GM18511 (cell line): ENCODE results near the gene SMAD7.

ENCODE experiments used
- ATAC-seq: cut with Tn5 transposase; IDR thresholded peaks from one replicate; pipeline ENCODE4 v1.9.1; 2021; ENCODE audit warnings: mild to moderate bottlenecking, moderate library complexity; ENCODE audit not compliant: unreplicated experiment

The SMAD7 gene

DNA sequence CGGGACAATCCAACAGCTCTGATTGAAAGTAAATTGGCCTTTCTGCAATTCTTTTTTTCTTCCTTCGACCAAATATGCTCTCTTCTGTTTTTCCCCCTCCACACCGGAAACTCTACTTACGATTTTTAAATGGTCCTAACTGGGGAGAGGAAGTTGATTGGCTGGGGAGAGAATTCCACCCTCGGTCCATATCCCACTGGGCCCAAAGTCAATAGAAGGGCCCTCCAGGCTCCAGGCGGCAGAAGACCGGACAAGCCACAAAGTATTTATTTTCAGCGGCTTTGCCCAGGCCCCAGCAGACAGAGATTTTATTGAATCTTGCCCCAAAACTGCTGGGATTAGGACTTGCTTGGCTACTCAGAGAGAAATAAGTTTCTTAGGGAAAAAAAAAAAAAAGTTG, 37.1 kb upstream of the SMAD7 start:
- ATAC-seq = no peak

DNA sequence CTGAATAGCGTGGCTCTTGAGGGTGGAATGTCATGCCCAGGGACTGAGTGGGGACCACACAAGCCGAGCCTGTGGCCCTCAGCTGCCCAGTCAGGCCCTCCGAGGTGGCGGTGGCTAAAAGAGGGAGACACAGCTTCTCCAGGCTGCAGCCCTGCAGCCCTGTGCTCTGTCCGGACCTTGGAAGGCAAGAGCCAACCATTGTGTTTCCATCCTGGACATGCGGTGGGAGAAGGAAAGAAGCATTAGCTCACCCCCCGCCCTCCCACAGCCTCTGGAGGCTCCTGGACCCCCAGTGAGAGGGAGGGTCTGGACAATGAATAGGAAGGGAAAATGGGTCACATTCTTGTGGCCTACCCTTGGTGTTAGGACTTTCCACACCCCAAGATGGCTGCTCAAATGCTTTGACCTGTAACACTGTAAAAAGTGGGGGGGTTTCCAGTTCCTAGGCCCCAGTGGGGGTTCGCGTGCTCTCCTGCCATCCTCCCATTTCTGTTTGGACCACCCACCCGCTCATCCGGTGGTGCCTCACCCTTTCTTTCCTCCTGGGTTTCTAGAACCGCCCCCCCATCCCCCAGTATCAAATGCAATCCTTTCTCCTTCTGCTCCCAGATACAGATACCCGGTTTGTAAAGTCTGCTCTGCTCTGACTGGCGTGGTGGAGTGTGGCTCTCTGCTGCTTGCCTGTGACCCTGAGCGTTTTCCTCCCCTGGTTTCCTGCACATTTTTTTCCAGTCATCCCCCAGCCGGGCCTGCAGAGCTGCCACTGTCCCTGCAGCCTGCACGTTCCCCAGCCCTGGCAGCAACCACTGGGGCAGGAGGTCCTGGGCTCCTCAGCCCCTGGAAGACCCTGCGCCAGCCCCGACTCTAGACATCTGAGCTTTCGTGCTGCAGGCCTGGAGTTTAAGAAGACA, 36.3 kb upstream of the SMAD7 start:
- ATAC-seq = no peak

DNA sequence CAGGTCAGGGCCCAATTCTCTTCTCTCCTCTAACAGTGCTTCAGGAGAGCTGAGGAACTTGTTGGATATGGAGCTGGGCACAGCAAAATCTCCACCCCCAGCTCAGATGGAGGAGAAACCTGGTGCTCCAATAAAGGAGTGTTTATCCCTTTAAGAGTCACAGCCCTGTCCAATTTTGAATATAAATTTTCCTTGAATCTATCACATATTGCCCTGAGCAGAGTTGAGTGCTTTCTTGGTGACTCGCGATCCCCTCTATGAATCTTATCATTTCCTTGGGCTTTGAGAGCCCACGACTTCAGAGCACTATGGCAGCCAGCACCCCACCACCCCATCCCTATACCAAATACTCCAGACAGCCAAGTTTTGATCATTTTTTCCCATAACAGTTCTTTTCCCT, 34.4 kb upstream of the SMAD7 start:
- ATAC-seq = no peak

DNA sequence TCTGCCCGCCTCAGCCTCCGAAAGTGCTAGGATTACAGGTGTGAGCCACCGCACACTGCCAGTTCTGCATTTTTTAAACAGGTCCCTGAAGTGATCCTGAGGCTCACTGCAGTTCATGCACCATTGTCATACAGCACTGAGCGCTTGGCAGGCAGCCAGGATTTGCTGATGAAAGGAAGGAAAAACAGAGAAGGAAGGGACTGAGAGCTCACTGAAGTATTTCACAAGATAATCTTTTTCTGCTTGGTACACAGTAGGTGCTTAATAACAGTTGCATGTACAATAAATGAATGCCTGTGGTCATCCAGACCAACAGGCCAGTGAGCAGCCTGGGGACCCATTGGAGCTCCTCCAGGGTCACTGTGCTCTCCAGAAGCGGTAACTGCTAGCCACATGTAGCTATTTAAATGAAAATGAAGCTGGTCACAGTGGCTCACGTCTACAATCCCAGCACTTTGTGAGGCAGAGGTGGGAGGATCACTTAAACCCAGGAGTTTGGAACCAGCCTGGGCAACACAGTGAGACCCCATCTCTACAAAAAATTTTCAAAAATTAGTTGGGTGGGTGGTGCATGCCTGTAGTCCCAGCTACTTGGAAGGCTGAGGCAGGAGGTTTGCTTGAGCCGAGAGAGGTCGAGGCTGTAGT, 33.1 kb upstream of the SMAD7 start:
- ATAC-seq = no peak

DNA sequence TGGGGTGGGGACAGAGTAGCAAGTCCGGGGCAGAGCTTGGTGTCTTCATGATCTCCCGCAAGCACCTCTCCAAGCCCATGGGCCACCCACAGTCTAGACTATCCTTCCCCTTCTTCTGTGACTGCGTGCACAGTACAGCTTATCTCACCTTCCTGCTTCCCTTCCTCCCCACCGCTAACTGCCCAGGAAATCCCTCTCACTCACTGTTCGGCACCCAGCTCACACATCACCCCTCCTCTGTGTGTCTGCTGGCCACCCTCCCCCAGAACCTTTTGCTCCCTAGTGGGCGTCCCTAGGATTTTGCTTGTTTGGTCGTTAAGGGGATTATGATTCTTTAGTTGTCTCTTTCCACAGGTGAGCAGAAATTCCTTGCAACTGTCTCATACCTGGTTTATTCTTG, 31.5 kb upstream of the SMAD7 start:
- no peak for ATAC-seq

DNA sequence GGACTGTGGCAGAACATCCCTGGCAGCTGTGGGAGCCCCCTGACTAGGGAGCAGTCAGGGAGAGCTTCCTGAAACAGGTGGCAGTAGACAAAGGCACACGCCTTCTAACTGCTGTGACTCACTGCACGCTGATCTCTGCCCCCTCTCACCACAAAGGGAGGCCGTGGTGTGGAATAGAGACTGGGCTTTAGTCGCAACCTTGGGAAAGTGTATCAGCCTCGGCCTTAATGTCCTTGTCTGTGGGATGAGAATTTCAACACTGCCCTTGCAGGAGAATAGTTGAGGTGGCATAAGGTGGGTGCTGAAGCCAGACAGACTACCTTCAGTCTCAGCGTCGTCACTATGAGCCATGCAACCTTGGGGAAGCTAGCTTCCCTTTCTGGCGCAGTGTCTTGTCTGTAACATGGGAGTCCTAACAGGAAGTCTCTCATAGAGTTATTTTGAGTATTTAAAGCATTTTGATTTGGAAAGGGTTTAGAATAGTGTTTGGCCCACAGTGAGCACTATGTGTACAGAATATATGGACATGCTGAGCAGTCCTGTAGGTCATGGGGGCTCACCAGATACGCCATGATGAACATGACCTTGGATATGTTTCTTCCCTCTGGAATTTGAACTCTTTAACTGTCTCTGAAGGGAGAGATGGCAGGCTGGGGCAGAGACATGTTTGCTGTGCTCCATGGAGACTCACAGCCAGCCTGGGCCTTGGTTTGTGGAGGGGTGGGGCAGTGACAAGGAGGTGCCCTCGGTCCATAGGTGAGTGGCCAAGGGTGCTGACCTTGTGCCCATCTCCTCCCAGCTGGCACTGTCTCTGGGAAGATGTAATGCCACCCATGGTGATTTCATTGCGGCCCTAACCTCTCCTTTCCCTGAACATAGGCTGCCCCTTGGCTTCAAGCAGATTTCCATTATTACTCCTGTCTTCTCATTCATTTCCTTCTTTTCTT, 29.5 kb upstream of the SMAD7 start:
- no peak for ATAC-seq

DNA sequence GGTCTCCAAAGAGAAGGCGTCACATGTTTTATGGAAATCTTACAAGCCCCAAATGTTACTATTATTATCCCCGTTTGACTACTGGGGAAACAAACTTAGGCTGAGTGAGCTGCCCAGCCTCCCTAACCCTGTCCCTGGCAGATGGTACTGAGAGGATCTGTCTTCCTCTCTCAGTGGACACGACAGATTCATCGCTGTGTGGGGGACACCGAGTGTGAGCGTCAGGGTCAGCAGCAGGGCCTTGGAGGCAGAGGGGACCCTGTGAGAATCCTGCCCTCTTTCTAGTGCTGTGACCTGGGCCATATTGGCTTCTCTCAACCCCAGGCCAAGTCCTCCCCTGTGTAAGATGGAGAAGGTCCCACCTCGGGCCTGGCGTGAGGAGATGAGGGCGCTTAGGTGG, 27.1 kb upstream of the SMAD7 start:
- no peak for ATAC-seq

DNA sequence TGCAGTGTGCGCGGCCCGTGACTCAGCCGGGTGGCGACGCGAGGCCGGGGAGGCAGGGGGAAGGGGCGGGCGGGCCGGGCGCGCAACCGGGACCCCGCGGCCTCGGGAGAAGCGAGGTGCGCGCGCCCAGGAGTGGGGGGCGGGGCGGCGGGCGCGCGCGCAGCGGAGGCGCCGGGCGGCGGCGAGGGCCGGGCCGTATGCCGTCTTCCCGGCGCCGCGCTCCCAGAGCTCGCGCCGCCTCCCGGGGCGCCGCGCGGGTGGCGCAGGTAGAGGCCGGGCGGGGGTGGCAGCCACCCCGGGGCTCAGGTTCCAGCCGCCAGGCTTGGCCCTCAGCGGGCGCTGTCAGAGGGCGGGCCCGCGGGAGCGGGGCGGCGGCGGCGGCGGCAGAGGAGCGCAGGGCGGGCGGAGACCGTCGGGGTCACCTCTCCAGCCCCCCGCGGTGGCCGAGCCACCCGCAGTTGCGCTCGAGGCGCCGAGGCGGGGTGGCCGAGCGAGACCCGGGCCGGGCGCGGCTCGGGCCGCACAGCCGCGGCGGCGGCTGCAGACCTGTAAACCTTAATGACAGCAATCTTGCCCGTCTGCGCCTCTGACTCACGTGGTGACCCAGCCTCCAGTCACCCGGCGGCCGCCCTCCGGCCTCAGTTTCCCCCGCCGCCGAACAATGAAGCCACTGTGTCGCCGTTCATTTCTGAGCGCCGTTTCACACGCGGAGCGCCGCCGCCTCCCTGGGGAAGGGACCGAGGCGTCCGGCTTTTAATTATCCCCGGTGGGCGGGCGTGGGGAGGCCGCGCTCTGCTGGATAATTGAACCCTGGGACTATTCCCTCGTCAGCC, 25.3 kb upstream of the SMAD7 start:
- ATAC-seq = peak; percentile 74

DNA sequence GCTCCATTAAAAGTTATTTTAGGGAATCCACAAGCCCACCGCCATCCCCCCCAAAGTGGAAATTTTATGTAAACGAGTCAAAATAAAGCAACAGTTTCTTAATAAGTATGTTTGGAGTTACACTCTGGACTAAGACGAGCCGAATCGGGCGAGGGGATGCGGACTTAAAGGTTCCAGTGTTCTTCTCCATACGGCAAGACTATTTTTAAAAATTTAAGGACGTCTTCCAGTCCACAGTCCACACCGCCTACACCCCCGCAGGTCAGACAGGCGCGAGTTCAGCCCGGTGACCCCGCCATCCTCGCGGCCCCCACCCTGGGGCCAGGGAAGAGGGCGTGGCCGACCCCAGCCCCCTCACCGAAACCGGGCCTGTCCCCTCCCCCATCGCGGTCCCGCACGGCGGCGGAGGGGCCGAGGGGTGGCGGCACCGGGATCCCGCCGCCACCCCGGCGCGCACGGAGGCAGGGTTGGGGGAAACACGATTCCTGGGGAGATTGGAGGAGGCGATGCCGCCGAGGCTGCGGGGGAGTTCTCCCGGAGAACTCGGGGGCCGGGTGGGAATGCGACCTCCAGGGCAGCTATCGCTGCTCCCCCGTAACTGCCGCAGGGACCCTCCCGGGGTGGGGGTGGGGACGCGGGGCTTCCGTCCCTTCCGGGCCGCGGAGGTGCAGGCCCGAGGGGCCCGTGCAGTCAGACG, 24.5 kb upstream of the SMAD7 start:
- ATAC-seq = peak; percentile 19

DNA sequence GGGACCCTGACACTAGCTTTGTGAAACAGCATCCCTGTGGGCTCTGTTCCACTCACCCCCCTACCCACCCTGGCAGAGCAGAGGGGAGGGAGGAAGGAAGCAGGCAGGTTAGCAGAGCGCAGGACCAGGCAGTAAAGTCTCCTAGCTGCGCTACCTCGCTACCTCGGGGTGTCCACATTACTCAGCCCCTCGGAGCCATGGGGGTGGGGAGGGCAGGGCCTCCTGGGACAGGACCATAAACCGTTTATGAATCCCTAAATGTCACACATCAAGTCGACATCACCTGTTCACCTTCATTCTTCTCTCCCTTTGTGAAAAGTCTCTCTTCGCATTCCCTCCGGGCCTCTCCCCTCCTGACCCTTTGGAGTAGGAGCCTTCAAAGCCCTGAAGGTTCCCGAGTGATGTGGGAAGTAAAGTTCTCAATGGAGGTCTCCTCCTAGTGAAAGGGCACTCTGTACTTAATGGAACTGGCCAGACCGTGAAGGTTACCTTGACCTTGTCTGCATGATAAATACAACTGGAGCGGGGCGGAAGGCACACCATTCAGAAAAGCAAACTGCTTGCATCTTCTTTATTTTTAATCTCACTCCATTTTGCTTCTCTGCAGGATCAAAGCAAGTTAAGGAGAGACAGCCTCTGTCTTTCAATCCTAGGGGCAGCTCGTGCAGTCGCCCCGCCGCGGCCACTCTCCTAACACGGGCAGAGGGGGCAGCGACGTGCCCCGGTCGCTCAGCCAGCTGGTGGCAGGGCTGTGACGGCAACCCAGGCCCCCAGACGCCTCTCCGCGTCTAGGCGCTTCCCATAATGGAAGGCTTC, 23.7 kb upstream of the SMAD7 start:
- ATAC-seq = no peak

DNA sequence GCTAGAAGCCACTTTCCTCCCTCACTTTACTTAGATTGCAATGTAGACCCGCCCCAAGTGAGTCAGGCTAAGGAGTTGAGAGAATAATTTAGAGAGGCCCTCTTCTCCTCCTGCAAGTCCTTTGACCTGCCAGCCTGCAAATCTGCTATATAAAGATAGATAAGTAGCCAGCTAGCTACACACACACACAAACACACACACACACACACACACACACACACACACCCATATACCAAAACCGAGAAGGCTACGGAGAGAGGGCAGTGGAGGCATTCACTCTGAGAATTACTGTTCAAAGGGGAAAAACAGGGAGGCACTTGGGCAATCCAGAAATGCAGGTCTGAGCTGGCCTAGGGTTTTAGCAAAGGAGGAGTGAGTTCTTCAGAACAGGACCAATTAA, 23.0 kb upstream of the SMAD7 start:
- no peak for ATAC-seq

DNA sequence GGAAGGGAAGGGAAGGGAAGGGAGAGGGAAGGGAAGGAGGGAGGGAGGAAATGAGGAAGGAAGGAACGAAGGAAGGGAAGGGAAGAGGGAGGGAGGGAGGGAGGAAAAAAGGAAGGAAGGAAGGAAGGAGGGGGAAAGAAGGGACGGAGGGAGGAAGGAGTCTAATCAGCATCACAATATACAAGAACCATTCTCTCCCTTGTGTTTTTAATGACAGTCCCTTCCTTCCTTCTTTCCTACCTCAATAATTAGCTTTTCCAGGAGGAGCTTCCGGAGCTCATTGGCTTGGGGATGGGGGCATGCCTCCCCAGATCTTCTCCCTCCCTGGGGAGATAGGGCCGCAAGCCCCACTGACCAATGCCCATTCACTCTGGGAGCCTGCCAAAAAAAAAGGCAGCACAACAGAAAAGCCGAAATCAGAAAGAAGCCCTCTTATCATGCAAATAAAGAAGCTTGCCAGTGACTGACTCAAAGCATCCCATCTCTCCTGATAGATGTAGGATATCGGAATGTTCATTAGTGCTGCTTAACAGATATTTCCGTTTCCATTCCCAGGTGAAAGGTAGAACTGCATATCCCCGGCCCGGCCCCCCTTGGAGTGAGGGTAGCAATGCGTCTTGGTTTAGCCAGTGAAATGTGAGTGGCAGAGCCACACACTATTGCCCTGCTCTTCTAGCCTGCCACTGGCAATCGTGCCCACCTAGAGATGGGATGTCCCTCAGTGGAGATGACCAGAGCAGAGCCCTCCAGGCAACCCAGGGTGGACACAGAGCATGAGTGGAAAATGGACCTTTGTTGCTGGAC, 17.8 kb upstream of the SMAD7 start:
- no peak for ATAC-seq

DNA sequence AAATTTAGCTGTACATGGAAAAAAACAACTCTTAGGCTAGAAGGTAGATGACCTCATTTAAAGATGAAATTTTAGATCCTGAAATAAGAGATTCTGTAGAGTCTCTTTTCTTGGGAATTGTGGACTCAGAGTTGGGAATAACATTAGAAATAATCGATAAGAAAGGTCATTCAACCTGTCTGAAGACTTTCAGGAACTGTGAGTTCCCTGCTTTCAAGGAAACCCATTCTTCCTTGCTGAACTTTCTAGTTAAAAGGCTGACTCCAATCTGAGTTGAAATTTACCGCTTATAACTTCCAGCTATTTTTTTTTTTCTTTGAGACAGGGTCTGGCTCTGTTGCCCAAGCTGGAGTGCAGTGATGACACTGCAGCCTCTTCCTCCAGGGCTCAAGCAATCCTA, 16.8 kb upstream of the SMAD7 start:
- no peak for ATAC-seq

DNA sequence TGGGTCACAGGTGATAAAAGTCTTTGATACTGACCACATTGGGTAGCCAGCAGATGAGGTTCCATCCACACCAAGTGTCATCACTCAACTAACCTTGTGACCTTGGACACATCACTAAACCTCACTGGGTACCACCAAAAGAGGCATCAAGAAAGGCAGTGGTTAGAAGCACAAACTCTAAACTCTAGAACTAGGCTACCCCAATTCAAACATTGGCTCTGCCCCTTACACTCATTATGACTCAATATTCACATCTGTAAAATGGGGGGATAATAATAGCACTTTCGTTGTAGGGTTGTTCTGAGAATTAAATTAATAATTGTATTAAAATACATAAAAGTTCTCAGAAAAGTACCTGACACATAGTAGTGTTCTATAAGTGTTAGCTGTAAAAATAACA, 15.8 kb upstream of the SMAD7 start:
- ATAC-seq = no peak

DNA sequence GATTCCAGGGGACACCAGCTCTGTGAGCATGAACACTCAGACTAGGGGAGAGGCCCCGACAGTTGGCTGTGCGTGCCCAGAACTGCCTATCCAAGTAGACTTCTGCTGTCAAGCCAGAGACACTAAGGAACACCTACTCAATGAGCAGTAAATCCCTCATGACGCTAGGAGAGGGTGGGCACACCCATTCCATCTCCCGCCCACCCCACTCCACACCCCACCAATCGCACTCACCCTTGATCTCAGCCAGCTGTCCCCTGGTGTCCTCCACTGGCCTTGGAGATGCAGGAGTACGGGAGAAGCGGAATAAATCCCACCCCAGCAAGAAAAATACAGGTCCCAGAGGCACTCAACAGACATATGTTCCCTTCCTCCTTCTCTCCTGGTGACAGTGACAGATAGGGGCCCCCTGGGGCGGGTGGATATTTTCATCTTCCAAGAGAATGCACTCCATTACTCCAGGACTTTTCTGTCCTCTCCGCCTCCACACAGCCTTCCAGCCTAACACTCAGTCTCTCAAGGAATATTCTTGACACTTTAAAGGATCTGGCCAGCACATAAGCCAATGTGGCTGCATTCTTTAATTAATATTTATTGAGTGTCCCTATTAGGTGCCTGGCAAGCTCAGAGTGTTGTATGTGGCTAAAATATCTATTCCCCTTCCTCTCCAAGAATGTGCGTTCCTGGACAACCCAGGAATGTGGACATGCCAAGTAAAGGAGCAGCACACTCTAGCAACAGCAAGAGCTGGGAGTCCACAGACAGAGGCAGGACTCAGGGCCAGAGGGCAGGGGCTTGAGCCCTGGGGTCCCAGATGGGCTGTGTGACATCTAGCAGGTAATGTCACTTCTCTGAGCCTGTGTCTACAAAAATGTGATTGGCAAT, 13.1 kb upstream of the SMAD7 start:
- ATAC-seq = no peak

DNA sequence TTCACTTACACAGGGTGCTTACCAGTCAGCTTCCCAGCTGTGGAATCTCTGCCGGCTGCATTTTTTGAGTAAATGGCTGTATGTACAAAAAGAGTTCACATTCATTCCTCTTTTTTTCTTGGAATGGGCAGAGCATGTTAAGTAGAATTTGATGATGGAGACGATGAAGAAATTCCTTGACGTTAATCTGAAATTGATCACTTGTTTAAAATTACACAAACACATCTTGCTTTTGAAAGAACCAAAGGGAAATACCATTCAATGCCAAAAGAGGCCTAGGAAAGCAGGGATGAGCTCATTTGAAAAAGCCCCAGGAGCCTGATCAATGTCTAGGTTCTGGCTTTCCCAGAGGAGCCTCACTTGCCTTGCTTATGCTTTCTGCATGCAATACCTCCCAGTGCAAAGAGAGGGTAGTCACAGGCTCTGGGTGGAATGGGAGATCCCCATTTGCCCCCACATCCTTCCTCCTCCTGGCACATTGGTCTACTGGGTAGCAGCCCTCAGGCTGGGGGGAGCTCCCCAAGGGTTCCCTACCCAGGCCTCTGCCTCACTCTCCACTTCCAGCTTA, 12.3 kb upstream of the SMAD7 start:
- ATAC-seq = no peak
